ENCODE data around the gene KLHDC10. TPM values are rescaled to one million over a fixed set of nuclear protein-coding genes. Genes with fewer than 3 reads are reported as not detected.

The KLHDC10 gene
- total and polyA plus RNA-seq, 9 donors = 11.3 to 36.4 (median 26.7) TPM

DNA sequence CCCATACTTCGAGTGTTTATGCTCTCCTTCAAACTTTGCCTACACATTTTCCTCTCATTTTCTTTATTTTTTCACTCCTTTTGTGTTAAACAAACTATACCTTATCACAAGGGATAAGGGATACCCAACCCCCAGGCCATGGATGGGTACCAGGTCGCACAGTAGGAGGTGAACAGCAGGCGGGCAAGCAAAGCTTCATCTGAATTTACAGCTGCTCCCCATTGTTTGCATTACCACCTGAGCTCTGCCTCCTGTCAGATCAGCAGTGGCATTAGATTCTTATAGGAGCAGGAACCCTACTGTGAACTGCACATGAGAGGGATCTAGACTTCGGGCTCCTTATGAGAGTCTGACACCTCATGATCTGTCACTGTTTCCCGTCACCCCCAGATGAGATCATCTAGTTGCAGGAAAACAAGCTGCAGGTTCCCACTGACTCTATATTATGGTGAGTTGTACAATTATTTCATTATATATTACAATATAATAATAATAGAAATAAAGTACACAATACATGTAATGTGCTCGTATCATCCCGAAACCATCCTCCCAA is 47.6 kb upstream of the KLHDC10 start:
- 92 to 94% (median 94%) methylated on average over 7 of the region's 7 CpGs for WGBS, 3 donors
- H3K4me3 ChIP-seq = no peak overlapping the region
- peaks cover 3% of the 10 kb centered on the region for H3K36me3 ChIP-seq

DNA sequence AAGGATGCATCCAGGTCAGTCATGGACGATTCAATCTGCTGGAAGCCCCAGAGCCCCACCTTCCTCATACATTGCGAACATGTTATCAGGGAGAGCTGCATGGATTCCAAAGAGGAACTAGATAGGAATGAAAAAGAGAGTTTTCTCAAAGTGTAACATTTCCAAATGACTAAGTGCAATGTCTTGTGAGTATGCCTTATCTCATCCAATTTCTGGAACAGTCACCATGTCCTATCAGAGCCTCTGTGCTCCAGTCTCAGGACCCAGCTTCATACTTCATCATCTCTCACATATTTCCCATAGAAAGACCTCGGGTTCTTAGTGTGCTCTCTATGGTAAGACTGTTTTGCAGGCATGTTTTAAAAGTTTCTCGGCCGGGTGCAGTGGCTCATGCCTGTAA is 45.9 kb upstream of the KLHDC10 start:
- Histone ChIP-seq H3K9me3 (no peaks in the 10 kb centered on the region), H3K36me3 (peaks cover 3% of the 10 kb centered on the region), H3K27ac (no peak overlapping the region), H3K27me3 (no peaks in the 10 kb centered on the region), H3K4me3 (no peak overlapping the region), H3K4me1 (ENCODE audit: insufficient read depth) (no peaks in the 10 kb centered on the region)
- no peak for DNase-seq
- no peak for TF ChIP-seq CTCF (IDR thresholded peaks at IDR 0.05)
- no peak for TF ChIP-seq POLR2A (IDR thresholded peaks at IDR 0.05)
- intact Hi-C loops (cut with DNase I) = no loop called here
- 91 to 94% (median 93%) methylated on average over 5 of the region's 5 CpGs for WGBS, 3 donors

More for the DNA sequence above, 47.6 kb upstream of the KLHDC10 start:
- H3K9me3 ChIP-seq = no peaks in the 10 kb centered on the region
- H3K27me3 ChIP-seq = no peaks in the 10 kb centered on the region
- intact Hi-C loops (cut with DNase I) = no loop called here
- DNase-seq = no peak
- no peaks in the 10 kb centered on the region for H3K4me1 ChIP-seq (ENCODE audit: insufficient read depth)
- no peak for TF ChIP-seq POLR2A (IDR thresholded peaks at IDR 0.05)
- no peak overlapping the region for H3K27ac ChIP-seq

DNA sequence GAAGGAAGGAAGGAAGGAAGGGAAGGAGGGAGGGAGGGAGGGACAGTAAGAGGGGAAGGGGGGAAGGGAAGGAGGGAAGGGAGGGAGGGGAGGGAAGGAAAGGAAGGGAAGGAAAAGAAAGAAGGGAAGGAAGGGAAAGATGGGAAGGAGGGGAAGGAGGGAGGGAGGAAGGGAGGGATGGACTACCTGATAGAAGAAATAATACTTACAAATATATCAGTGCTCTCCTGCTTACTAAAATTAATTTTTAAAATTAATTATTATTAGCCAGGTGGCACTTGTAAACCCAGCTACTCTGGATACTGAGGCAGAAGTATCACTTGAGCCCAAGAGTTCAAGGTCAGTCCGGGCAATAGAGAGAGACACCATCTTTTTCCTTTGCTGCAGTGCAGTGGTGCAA is 37.6 kb upstream of the KLHDC10 start:
- H3K9me3 ChIP-seq = no peaks in the 10 kb centered on the region
- WGBS, 3 donors = 60 to 74% (median 70%) methylated on average over 1 of the region's 1 CpG
- no peaks in the 10 kb centered on the region for H3K4me1 ChIP-seq (ENCODE audit: insufficient read depth)
- no peak overlapping the region for H3K4me3 ChIP-seq
- TF ChIP-seq CTCF (IDR thresholded peaks at IDR 0.05) = no peak
- no peak for DNase-seq
- no peaks in the 10 kb centered on the region for H3K36me3 ChIP-seq
- H3K27ac ChIP-seq = no peak overlapping the region
- intact Hi-C loops (cut with DNase I) = no loop called here
- no peaks in the 10 kb centered on the region for H3K27me3 ChIP-seq

GRCh38 chr7:130037703-130038102 is 32.6 kb upstream of the KLHDC10 start:
- no peaks in the 10 kb centered on the region for H3K27me3 ChIP-seq
- H3K9me3 ChIP-seq = no peaks in the 10 kb centered on the region
- intact Hi-C loops (cut with DNase I) = no loop called here
- H3K27ac ChIP-seq = no peak overlapping the region
- TF ChIP-seq EP300 (IDR thresholded peaks at IDR 0.05) = no peak
- H3K4me3 ChIP-seq = no peak overlapping the region
- H3K36me3 ChIP-seq = no peaks in the 10 kb centered on the region
- no peak for DNase-seq
- H3K4me1 ChIP-seq (ENCODE audit: insufficient read depth) = no peaks in the 10 kb centered on the region

DNA sequence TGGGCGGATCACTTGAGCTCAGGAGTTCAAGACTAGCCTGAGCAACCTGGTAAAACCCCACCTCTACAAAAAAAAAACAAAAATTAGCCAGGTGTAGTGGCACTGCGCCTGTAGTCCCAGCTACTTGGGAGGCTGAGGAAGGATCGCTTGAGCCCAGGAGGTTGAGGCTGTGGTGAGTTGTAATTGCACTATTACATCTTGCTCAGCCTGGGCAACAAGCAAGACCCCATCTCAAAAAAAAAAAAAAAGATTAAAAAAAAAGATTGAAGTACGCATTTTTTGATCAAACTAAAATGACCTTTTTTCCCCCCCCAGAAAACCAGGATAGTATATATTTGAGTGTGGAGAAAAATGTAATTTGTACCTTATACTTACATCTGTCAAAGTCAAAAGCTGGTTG is 29.8 kb upstream of the KLHDC10 start:
- no peak overlapping the region for H3K4me3 ChIP-seq
- no peak for DNase-seq
- H3K27ac ChIP-seq = no peak overlapping the region
- H3K27me3 ChIP-seq = no peaks in the 10 kb centered on the region
- H3K4me1 ChIP-seq (ENCODE audit: insufficient read depth) = no peaks in the 10 kb centered on the region
- H3K9me3 ChIP-seq = no peaks in the 10 kb centered on the region
- TF ChIP-seq POLR2A (IDR thresholded peaks at IDR 0.05) (no peak), EP300 (IDR thresholded peaks at IDR 0.05) (no peak), CTCF (IDR thresholded peaks at IDR 0.05) (no peak)
- intact Hi-C loops (cut with DNase I) = no loop called here
- H3K36me3 ChIP-seq = no peaks in the 10 kb centered on the region
- WGBS, 3 donors = 96 to 97% (median 96%) methylated on average over 4 of the region's 4 CpGs

- Histone ChIP-seq H3K4me3 (no peak overlapping the region), H3K9me3 (no peaks in the 10 kb centered on the region), H3K36me3 (no peaks in the 10 kb centered on the region), H3K27me3 (no peaks in the 10 kb centered on the region), H3K4me1 (ENCODE audit: insufficient read depth) (peaks cover 3% of the 10 kb centered on the region), H3K27ac (no peak overlapping the region)
- intact Hi-C loops (cut with DNase I) = no loop called here
- 69 to 72% (median 70%) methylated on average over 4 of the region's 4 CpGs for WGBS, 3 donors
- DNase-seq = no peak
- TF ChIP-seq CTCF (IDR thresholded peaks at IDR 0.05) = no peak
- no peak for TF ChIP-seq EP300 (IDR thresholded peaks at IDR 0.05)
- TF ChIP-seq POLR2A (IDR thresholded peaks at IDR 0.05) = no peak
Measured at GRCh38 chr7:130047831-130048230, 22.5 kb upstream of the KLHDC10 start.
